Stimulated activated CD4-positive, alpha-beta T cell treated with anti-CD3 and anti-CD28 coated beads, Interleukin-12 subunit alpha, Interleukin-12 subunit beta, amount 100 ng/mL, for 48 hours (primary cell): Measurements from ENCODE around the gene PPP1R13B.
A peak's percentile ranks its signal among the peaks of the same experiment; 100 is the strongest.

ENCODE experiments used
- DNase-seq, 3 donors: peaks; one replicate each; pipeline ENCODE4 v3.0.0-alpha.2; 2020; ENCODE audit warnings: low read depth in 2 of 3, low spot score in 1 of 3

Gene PPP1R13B

GRCh38 chr14:103715052-103716000, 132.0 kb downstream of the PPP1R13B start, which contains the start of the genes XRCC3 and ZFYVE21:
Gene XRCC3, minus strand, starts transcription at chr14:103715451. Its CDS starts 4,364 bp downstream, at chr14:103711087.
Gene ZFYVE21, plus strand, starts transcription at chr14:103715810. Its CDS starts 32 bp downstream, at chr14:103715842.
- DNase-seq = peak; percentile 99 to 100 (median 99)

- DNase-seq = no peak
These were observed 133.2 kb downstream of the PPP1R13B start for GRCh38 chr14:103714063-103714724.

GRCh38 chr14:103713304-103714062, 133.9 kb downstream of the PPP1R13B start:
- DNase-seq = no peak

- DNase-seq = no peak
These were observed 134.6 kb downstream of the PPP1R13B start for GRCh38 chr14:103712633-103713247.

GRCh38 chr14:103711516-103712431, 135.6 kb downstream of the PPP1R13B start:
- DNase-seq = no peak

- no peak for DNase-seq
These were observed 136.5 kb downstream of the PPP1R13B start for GRCh38 chr14:103710771-103711377.

GRCh38 chr14:103709814-103710213, 137.6 kb downstream of the PPP1R13B start:
- DNase-seq = no peak

GRCh38 chr14:103708750-103709187, 138.6 kb downstream of the PPP1R13B start:
- DNase-seq = no peak

GRCh38 chr14:103707329-103708263, 139.8 kb downstream of the PPP1R13B start:
- no peak for DNase-seq

- DNase-seq = no peak
These were observed 140.6 kb downstream of the PPP1R13B start for GRCh38 chr14:103706551-103707328.

- no peak for DNase-seq
These were observed 141.7 kb downstream of the PPP1R13B start for GRCh38 chr14:103705504-103706284.

GRCh38 chr14:103705118-103705503, 142.3 kb downstream of the PPP1R13B start:
- no peak for DNase-seq

- no peak for DNase-seq
These were observed 142.7 kb downstream of the PPP1R13B start for GRCh38 chr14:103704708-103705107.

- no peak for DNase-seq
These were observed 143.7 kb downstream of the PPP1R13B start for GRCh38 chr14:103703433-103704385.
